A673 (cell line): ENCODE data around the gene PRUNE2. TPM values are rescaled to one million over a fixed set of nuclear protein-coding genes. Genes with fewer than 3 reads are reported as not detected.

Experiments used
- BruUV-seq: library from RNA; stranded (reverse); fragments of 400-500 nt; replicated peaks from 2 replicates; lab custom pipeline; 2021; lab: Mats Ljungman, UMichigan
- CTCF ChIA-PET: fragments of 300-600 bp; sonication (Branson Sonifier 250); formaldehyde crosslinking; loops from one replicate; lab custom pipeline; 2022; ENCODE audit warnings: antibody characterized with exemption; lab: Charles Lee
- POLR2A ChIA-PET: fragments of 300-600 bp; sonication (Branson Sonifier 250); formaldehyde crosslinking; loops from one replicate; lab custom pipeline; 2022; ENCODE audit warnings: antibody characterized with exemption; ENCODE audit not compliant: low non-redundant PET; lab: Charles Lee
- DNase-seq: peaks from one replicate; pipeline ENCODE4 v3.0.0-alpha.2; 2015; ENCODE audit warnings: low spot score
- H3K27ac ChIP-seq: fragments of 200-600 bp; sonication (generic); 2 replicates; pipeline ENCODE4 v1.5.1; 2016; ENCODE audit warnings: mixed run types, low read depth, mild to moderate bottlenecking, mixed read lengths, antibody characterized with exemption, low read length; ENCODE audit not compliant: poor library complexity, severe bottlenecking
- H3K27me3 ChIP-seq: fragments of 200-600 bp; sonication (generic); replicated peaks from 2 replicates; pipeline ENCODE4 v1.6.1; 2017; ENCODE audit warnings: mixed run types, low read depth, mild to moderate bottlenecking, mixed read lengths, antibody characterized with exemption, low read length; ENCODE audit not compliant: insufficient read depth, poor library complexity
- H3K36me3 ChIP-seq: fragments of 200-600 bp; sonication (generic); 2 replicates; pipeline ENCODE4 v1.6.1; 2016; ENCODE audit warnings: mixed run types, mild to moderate bottlenecking, mixed read lengths, antibody characterized with exemption, low read length; ENCODE audit not compliant: insufficient read depth, poor library complexity, severe bottlenecking
- H3K4me1 ChIP-seq: fragments of 200-600 bp; sonication (generic); 2 replicates; pipeline ENCODE4 v1.6.1; 2017; ENCODE audit warnings: mixed run types, mild to moderate bottlenecking, mixed read lengths, antibody characterized with exemption, low read length; ENCODE audit not compliant: insufficient read depth, poor library complexity, severe bottlenecking
- H3K4me3 ChIP-seq: fragments of 200-600 bp; sonication (generic); 2 replicates; pipeline ENCODE4 v1.5.1; 2016; ENCODE audit warnings: low read depth, mixed run types, mild to moderate bottlenecking, mixed read lengths, low read length; ENCODE audit not compliant: poor library complexity, severe bottlenecking
- H3K9me3 ChIP-seq: fragments of 200-600 bp; sonication (generic); 2 replicates; pipeline ENCODE4 v1.6.1; 2016; ENCODE audit warnings: mixed run types, low read depth, mild to moderate bottlenecking, mixed read lengths, antibody characterized with exemption, low read length; ENCODE audit not compliant: poor library complexity, severe bottlenecking
- CTCF ChIP-seq: fragments of 300-800, 200-600 bp; sonication (generic); conservative IDR thresholded peaks from 2 replicates; pipeline ENCODE4 v1.5.1; 2017; ENCODE audit warnings: low read depth, mild to moderate bottlenecking, antibody characterized with exemption, low read length, moderate library complexity, mixed read lengths
- EZH2 ChIP-seq: fragments of 200-600 bp; sonication (generic); IDR thresholded peaks from 2 replicates; pipeline ENCODE4 v1.6.1; 2017; ENCODE audit warnings: borderline replicate concordance, low read depth, mild to moderate bottlenecking, mixed read lengths, antibody characterized with exemption, low read length; ENCODE audit not compliant: poor library complexity, severe bottlenecking
- intact Hi-C: fragments of 100-400 bp; cut with micrococcal nuclease; formaldehyde crosslinking; loops from one replicate; pipeline ENCODE4 v1.10.0; 2022; ENCODE audit not compliant: unreplicated experiment
- total RNA-seq: library from RNA; stranded (reverse); gene quantifications from 2 replicates; pipeline ENCODE4 v1.2.3, GENCODE V29; 2021

Gene PRUNE2
- total RNA-seq, 1 experiment from 2014 or later = not detected

- no peaks in the 10 kb centered on the region for H3K36me3 ChIP-seq
- H3K27ac ChIP-seq = no peak overlapping the region
- H3K9me3 ChIP-seq = no peaks in the 10 kb centered on the region
- ChIA-PET POLR2A (no interaction called here), CTCF (no interaction called here)
- no peak overlapping the region for H3K4me3 ChIP-seq
- no peak for DNase-seq
- TF ChIP-seq EZH2 (no peak), CTCF (no peak)
- intact Hi-C loops = no loop called here
- peaks cover 50% of the 10 kb centered on the region for H3K27me3 ChIP-seq
- no TSS peak for BruUV-seq
- H3K4me1 ChIP-seq = no peaks in the 10 kb centered on the region
Measured at GRCh38 chr9:76615177-76615603, 290.7 kb downstream of the PRUNE2 start.

GRCh38 chr9:76613974-76614373 is 291.9 kb downstream of the PRUNE2 start:
- Histone ChIP-seq H3K27me3 (peaks cover 53% of the 10 kb centered on the region), H3K9me3 (no peaks in the 10 kb centered on the region), H3K4me3 (no peak overlapping the region), H3K4me1 (no peaks in the 10 kb centered on the region), H3K27ac (no peak overlapping the region), H3K36me3 (no peaks in the 10 kb centered on the region)
- CTCF ChIA-PET = no interaction called here
- POLR2A ChIA-PET = no interaction called here
- DNase-seq = no peak
- TF ChIP-seq EZH2 (no peak), CTCF (no peak)
- intact Hi-C loops = no loop called here
- BruUV-seq = no TSS peak

- no peak for DNase-seq
- POLR2A ChIA-PET = no interaction called here
- Histone ChIP-seq H3K4me1 (no peaks in the 10 kb centered on the region), H3K9me3 (no peaks in the 10 kb centered on the region), H3K27me3 (peaks cover 58% of the 10 kb centered on the region), H3K36me3 (no peaks in the 10 kb centered on the region), H3K27ac (no peak overlapping the region), H3K4me3 (no peak overlapping the region)
- CTCF ChIA-PET = no interaction called here
- BruUV-seq = no TSS peak
- intact Hi-C loops = no loop called here
- TF ChIP-seq EZH2 (no peak), CTCF (no peak)
Measured at GRCh38 chr9:76613150-76613781, 292.6 kb downstream of the PRUNE2 start.
